Left ventricle myocardium inferior (tissue), 1 donor: ENCODE data around the gene HECTD4. TPM values are rescaled to one million over a fixed set of nuclear protein-coding genes. Genes with fewer than 3 reads are reported as not detected.

Experiments
- DNase-seq: peaks from one replicate; pipeline ENCODE4 v3.0.0-alpha.2; 2020
- H3K27ac ChIP-seq: fragments of 200-600 bp; replicated peaks from 2 replicates; pipeline ENCODE4 v1.8.0; 2021
- H3K27me3 ChIP-seq: fragments of 200-600 bp; 2 replicates; pipeline ENCODE4 v1.8.0; 2021; ENCODE audit warnings: low read depth
- H3K36me3 ChIP-seq: fragments of 200-600 bp; 2 replicates; pipeline ENCODE4 v1.8.0; 2021
- H3K4me1 ChIP-seq: fragments of 200-600 bp; 2 replicates; pipeline ENCODE4 v1.8.0; 2021
- H3K4me3 ChIP-seq: fragments of 200-600 bp; 2 replicates; pipeline ENCODE4 v1.8.0; 2021; ENCODE audit warnings: mild to moderate bottlenecking, moderate library complexity
- H3K9me3 ChIP-seq: fragments of 200-600 bp; replicated peaks from 2 replicates; pipeline ENCODE4 v1.8.0; 2021
- CTCF ChIP-seq: fragments of 200-600 bp; IDR thresholded peaks from 2 replicates; pipeline ENCODE4 v1.8.0; 2021; ENCODE audit warnings: antibody characterized with exemption, mild to moderate bottlenecking, borderline replicate concordance
- intact Hi-C: fragments of 100-400 bp; cut with micrococcal nuclease; formaldehyde crosslinking; loops from one replicate; pipeline ENCODE4 v1.11.0; 2022
- total RNA-seq: library from RNA; stranded (reverse); fragmentation: NEBNext Ultra II Directional; extraction: Animal tissue kit (Norgen Biotek cat#: 25700); gene quantifications from one replicate; pipeline ENCODE4 v1.2.1, GENCODE V29; 2021
- donor health status: DM: no; HTN: yes; CAD: no; lungs with severe emphysema.

Gene HECTD4
- total RNA-seq, 1 donor from 2014 or later, result 23.4 TPM

GRCh38 chr12:112424126-112424525 lies 41.9 kb upstream of the HECTD4 start:
- H3K27ac ChIP-seq, result peak overlapping the region; percentile 72
- no peak for TF ChIP-seq CTCF
- intact Hi-C loops, result no loop called here
- H3K9me3 ChIP-seq, result no peaks in the 10 kb centered on the region
- H3K36me3 ChIP-seq, result no peaks in the 10 kb centered on the region
- H3K4me3 ChIP-seq, result no peak overlapping the region
- H3K4me1 ChIP-seq, result peaks cover 63% of the 10 kb centered on the region
- no peaks in the 10 kb centered on the region for H3K27me3 ChIP-seq
- no peak for DNase-seq

DNA sequence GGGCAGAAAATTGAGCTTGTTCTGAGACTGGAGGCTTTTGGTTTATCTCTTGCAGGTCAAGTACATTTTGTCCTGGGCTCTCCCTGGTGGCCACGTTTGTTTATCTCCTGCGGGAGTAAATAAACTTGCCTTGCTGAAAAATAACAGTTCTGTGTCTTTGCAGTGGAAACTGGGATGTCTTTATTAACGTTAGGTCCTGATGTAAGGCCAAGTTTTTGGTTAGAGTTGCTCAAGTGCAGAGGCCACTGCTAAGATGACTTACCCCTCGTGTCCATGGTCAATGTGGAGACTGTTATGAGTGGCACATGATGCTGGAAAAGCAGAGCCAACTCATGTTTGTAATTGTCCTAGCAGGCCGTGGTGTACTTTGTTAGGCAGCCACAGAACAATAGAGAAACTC lies 40.3 kb upstream of the HECTD4 start:
- H3K36me3 ChIP-seq, result no peaks in the 10 kb centered on the region
- no peak for DNase-seq
- peaks cover 77% of the 10 kb centered on the region for H3K4me1 ChIP-seq
- H3K4me3 ChIP-seq, result peak overlapping the region; percentile 7
- intact Hi-C loops, result no loop called here
- H3K27me3 ChIP-seq, result no peaks in the 10 kb centered on the region
- peak overlapping the region; percentile 72 for H3K27ac ChIP-seq
- no peaks in the 10 kb centered on the region for H3K9me3 ChIP-seq
- TF ChIP-seq CTCF, result no peak

- Histone ChIP-seq H3K9me3 (no peaks in the 10 kb centered on the region), H3K27ac (peak overlapping the region; percentile 72), H3K4me3 (no peak overlapping the region), H3K27me3 (no peaks in the 10 kb centered on the region), H3K4me1 (peaks cover 77% of the 10 kb centered on the region), H3K36me3 (no peaks in the 10 kb centered on the region)
- no peak for TF ChIP-seq CTCF
- no peak for DNase-seq
- intact Hi-C loops, result no loop called here
These were observed 39.1 kb upstream of the HECTD4 start for GRCh38 chr12:112421363-112421762.

- no peak for DNase-seq
- Histone ChIP-seq H3K4me1 (peaks cover 73% of the 10 kb centered on the region), H3K9me3 (no peaks in the 10 kb centered on the region), H3K27ac (peak overlapping the region; percentile 72), H3K4me3 (no peak overlapping the region), H3K27me3 (no peaks in the 10 kb centered on the region), H3K36me3 (no peaks in the 10 kb centered on the region)
- TF ChIP-seq CTCF, result no peak
- intact Hi-C loops, result no loop called here
These were observed 38.5 kb upstream of the HECTD4 start for GRCh38 chr12:112420740-112421139.

GRCh38 chr12:112419297-112420133 lies 37.3 kb upstream of the HECTD4 start:
- Histone ChIP-seq H3K9me3 (no peaks in the 10 kb centered on the region), H3K4me1 (peaks cover 68% of the 10 kb centered on the region), H3K27ac (peak overlapping the region; percentile 97), H3K4me3 (peak overlapping the region; percentile 90), H3K27me3 (no peaks in the 10 kb centered on the region), H3K36me3 (no peaks in the 10 kb centered on the region)
- TF ChIP-seq CTCF, result no peak
- intact Hi-C loops, result no loop called here
- peak; percentile 63 for DNase-seq
